H9 (cell line): Measurements from ENCODE around the gene RFT1. TPM values are rescaled to one million over a fixed set of nuclear protein-coding genes. Genes with fewer than 3 reads are reported as not detected.

Experiments
- DNase-seq: peaks from one replicate; pipeline ENCODE4 v3.0.0-alpha.2; 2017
- H2AFZ ChIP-seq: one replicate; pipeline ENCODE4 v1.6.1; 2013; ENCODE audit warnings: mild to moderate bottlenecking, low read length, control low read depth, moderate library complexity
- H2AK5ac ChIP-seq: 2 replicates; pipeline ENCODE4 v1.6.1; 2013; ENCODE audit warnings: low read length, control low read depth, mixed read lengths; ENCODE audit not compliant: insufficient read length
- H2BK120ac ChIP-seq: one replicate; pipeline ENCODE4 v1.6.1; 2013; ENCODE audit warnings: low read depth, mild to moderate bottlenecking, low read length, control low read depth, inconsistent platforms; ENCODE audit not compliant: poor library complexity, severe bottlenecking
- H2BK12ac ChIP-seq: 2 replicates; pipeline ENCODE4 v1.6.1; 2013; ENCODE audit warnings: low read length, control low read depth, mixed read lengths, low read depth; ENCODE audit not compliant: insufficient read length
- H2BK15ac ChIP-seq: 2 replicates; pipeline ENCODE4 v1.6.1; 2013; ENCODE audit warnings: low read depth, low read length, control low read depth
- H2BK20ac ChIP-seq: one replicate; pipeline ENCODE4 v1.6.1; 2013; ENCODE audit warnings: low read depth, mild to moderate bottlenecking, low read length, control low read depth, inconsistent platforms; ENCODE audit not compliant: poor library complexity, severe bottlenecking
- H2BK5ac ChIP-seq: 2 replicates; pipeline ENCODE4 v1.6.1; 2013; ENCODE audit warnings: low read length, control low read depth, mixed read lengths; ENCODE audit not compliant: insufficient read length
- H3K14ac ChIP-seq: 2 replicates; pipeline ENCODE4 v1.6.1; 2013; ENCODE audit warnings: low read length, control low read depth; ENCODE audit not compliant: insufficient read depth
- H3K18ac ChIP-seq: 2 replicates; pipeline ENCODE4 v1.6.1; 2013; ENCODE audit warnings: low read depth, mild to moderate bottlenecking, mixed read lengths, low read length, control low read depth; ENCODE audit not compliant: insufficient read length
- H3K23ac ChIP-seq: 2 replicates; pipeline ENCODE4 v1.6.1; 2013; ENCODE audit warnings: low read length, control low read depth, mixed read lengths, low read depth; ENCODE audit not compliant: insufficient read length
- H3K23me2 ChIP-seq: 2 replicates; pipeline ENCODE4 v1.6.1; 2013; ENCODE audit warnings: low read depth, mild to moderate bottlenecking, mixed read lengths, low read length, control low read depth; ENCODE audit not compliant: insufficient read length, poor library complexity, severe bottlenecking
- H3K27ac ChIP-seq: 2 replicates; pipeline ENCODE4 v1.5.1; 2013; ENCODE audit warnings: low read length, control low read depth, mixed read lengths, low read depth; ENCODE audit not compliant: insufficient read length
- H3K27me3 ChIP-seq: 2 replicates; pipeline ENCODE4 v1.6.1; 2013; ENCODE audit warnings: low read length, control low read depth, inconsistent platforms; ENCODE audit not compliant: insufficient read depth
- H3K4ac ChIP-seq: 2 replicates; pipeline ENCODE4 v1.6.1; 2013; ENCODE audit warnings: low read depth, mild to moderate bottlenecking, control low read depth, inconsistent platforms, low read length, moderate library complexity
- H3K4me1 ChIP-seq: 2 replicates; pipeline ENCODE4 v1.6.1; 2013; ENCODE audit warnings: low read length, control low read depth, inconsistent platforms; ENCODE audit not compliant: insufficient read depth
- H3K4me2 ChIP-seq: 2 replicates; pipeline ENCODE4 v1.6.1; 2013; ENCODE audit warnings: low read length, control low read depth, mixed read lengths; ENCODE audit not compliant: insufficient read length, insufficient read depth
- H3K56ac ChIP-seq: 2 replicates; pipeline ENCODE4 v1.6.1; 2013; ENCODE audit warnings: low read depth, mild to moderate bottlenecking, mixed read lengths, low read length, control low read depth; ENCODE audit not compliant: insufficient read length
- H3K79me1 ChIP-seq: 2 replicates; pipeline ENCODE4 v1.6.1; 2013; ENCODE audit warnings: low read depth, mild to moderate bottlenecking, moderate library complexity, low read length, control low read depth, inconsistent platforms; ENCODE audit not compliant: insufficient read depth, poor library complexity, severe bottlenecking
- H3K79me2 ChIP-seq: 2 replicates; pipeline ENCODE4 v1.6.1; 2013; ENCODE audit warnings: low read length, control low read depth, inconsistent platforms; ENCODE audit not compliant: insufficient read depth
- H3K9ac ChIP-seq: 2 replicates; pipeline ENCODE4 v1.6.1; 2013; ENCODE audit warnings: low read length, control low read depth, mixed read lengths; ENCODE audit not compliant: insufficient read length; ENCODE audit errors: extremely low read depth
- H3K9me3 ChIP-seq: one replicate; pipeline ENCODE4 v1.6.1; 2013; ENCODE audit warnings: low read depth, low read length, inconsistent platforms; ENCODE audit not compliant: control insufficient read depth
- H3T11ph ChIP-seq: one replicate; pipeline ENCODE4 v1.6.1; 2013; ENCODE audit warnings: mild to moderate bottlenecking, low read length, control low read depth, inconsistent platforms
- H4K20me1 ChIP-seq: one replicate; pipeline ENCODE4 v1.6.1; 2013; ENCODE audit not compliant: control insufficient read depth, insufficient read length, insufficient read depth
- H4K5ac ChIP-seq: 2 replicates; pipeline ENCODE4 v1.6.1; 2013; ENCODE audit warnings: low read depth, mild to moderate bottlenecking, mixed read lengths, low read length, control low read depth; ENCODE audit not compliant: insufficient read length
- H4K8ac ChIP-seq: replicated peaks from 2 replicates; pipeline ENCODE4 v1.6.1; 2013; ENCODE audit warnings: low read length, control low read depth, mixed read lengths, low read depth; ENCODE audit not compliant: insufficient read length
- H4K91ac ChIP-seq: 2 replicates; pipeline ENCODE4 v1.6.1; 2013; ENCODE audit warnings: low read depth, mild to moderate bottlenecking, moderate library complexity, mixed read lengths, low read length, control low read depth; ENCODE audit not compliant: insufficient read length
- H3K27ac Mint-ChIP-seq, 3 experiments: 2 replicates in 2 of 3; 3 replicates in 1 of 3; pipeline ENCODE4 v1.8.0; 2020 to 2021; ENCODE audit warnings: mixed read lengths in 3 of 3, mild to moderate bottlenecking in 1 of 3, moderate library complexity in 1 of 3
- H3K27me3 Mint-ChIP-seq: 2 replicates; pipeline ENCODE4 v1.8.0; 2021; ENCODE audit warnings: low read depth, mild to moderate bottlenecking, moderate library complexity, mixed read lengths
- H3K36me3 Mint-ChIP-seq, 3 experiments: 2 replicates in 2 of 3; 3 replicates in 1 of 3; pipeline ENCODE4 v1.8.0; 2020 to 2021; ENCODE audit warnings: low read depth in 3 of 3, mixed read lengths in 3 of 3; ENCODE audit not compliant: insufficient read depth in 1 of 3
- H3K4me1 Mint-ChIP-seq, 2 experiments: 2 replicates each; pipeline ENCODE4 v1.8.0; 2020; ENCODE audit warnings: mixed read lengths in 2 of 2
- H3K4me3 Mint-ChIP-seq, 2 experiments: 2 replicates in 1 of 2; 3 replicates in 1 of 2; pipeline ENCODE4 v1.8.0; 2020 to 2021; ENCODE audit warnings: mild to moderate bottlenecking in 2 of 2, mixed read lengths in 2 of 2, moderate library complexity in 1 of 2
- H3K9me3 Mint-ChIP-seq, 2 experiments: 2 replicates in 1 of 2; 3 replicates in 1 of 2; pipeline ENCODE4 v1.8.0; 2020; ENCODE audit warnings: mild to moderate bottlenecking in 2 of 2, mixed read lengths in 2 of 2, moderate library complexity in 1 of 2
- WGBS: extraction: QIAGEN DNeasy Blood & Tissue Kit; methylation state at CpG from one replicate; pipeline ENCODE4 v1.1.7; 2013; ENCODE audit warnings: missing lambda C conversion rate, low lambda C conversion rate, mixed read lengths; ENCODE audit not compliant: insufficient read length; ENCODE audit errors: extremely low coverage; 5-methylcytosine and 5-hydroxymethylcytosine counted together
- total RNA-seq: library from RNA; stranded (reverse); gene quantifications from 2 replicates; pipeline ENCODE4 v1.2.1, GENCODE V29; 2021
- TF ChIP-seq, protein P1 (sequence below): fragments of 200-600 bp; sonication (generic); conservative IDR thresholded peaks from 3 replicates; pipeline ENCODE4 v1.8.0; 2021; ENCODE audit warnings: antibody characterized with exemption, mild to moderate bottlenecking

Gene RFT1
- total RNA-seq, 1 experiment from 2014 or later, result 24.1 TPM

DNA sequence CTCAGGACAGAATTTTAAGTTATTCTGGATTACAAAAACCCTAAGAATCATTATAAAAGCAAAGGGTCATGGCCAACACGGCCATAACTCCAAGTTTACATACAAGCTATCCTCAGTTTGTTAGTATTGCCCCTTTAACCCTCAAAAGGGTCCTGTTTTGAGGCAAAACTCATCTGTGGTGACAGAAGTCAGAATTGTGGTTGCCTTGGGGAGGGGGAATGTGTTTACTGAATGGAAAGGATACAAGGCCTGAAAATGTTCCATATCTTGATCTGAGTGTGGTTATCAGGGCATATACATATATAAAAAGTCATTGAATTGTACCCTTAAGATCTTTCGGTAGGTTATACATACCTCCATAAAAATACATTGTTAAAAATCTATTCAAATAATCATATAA lies 86.5 kb downstream of the RFT1 start:
- no peak overlapping the region for H4K91ac ChIP-seq
- no peak overlapping the region for H2BK5ac ChIP-seq
- no peaks in the 10 kb centered on the region; the same call in 1 of the 2 replicates for H3K79me2 ChIP-seq
- H4K5ac ChIP-seq, result no peak overlapping the region
- 0 out of 5 replicates have a peak, but pooled peaks cover 0 to 4% of the 10 kb centered on the region in 2 experiments for H3K9me3 Mint-ChIP-seq
- no peak overlapping the region for H2AFZ ChIP-seq
- TF ChIP-seq, protein P1, sequence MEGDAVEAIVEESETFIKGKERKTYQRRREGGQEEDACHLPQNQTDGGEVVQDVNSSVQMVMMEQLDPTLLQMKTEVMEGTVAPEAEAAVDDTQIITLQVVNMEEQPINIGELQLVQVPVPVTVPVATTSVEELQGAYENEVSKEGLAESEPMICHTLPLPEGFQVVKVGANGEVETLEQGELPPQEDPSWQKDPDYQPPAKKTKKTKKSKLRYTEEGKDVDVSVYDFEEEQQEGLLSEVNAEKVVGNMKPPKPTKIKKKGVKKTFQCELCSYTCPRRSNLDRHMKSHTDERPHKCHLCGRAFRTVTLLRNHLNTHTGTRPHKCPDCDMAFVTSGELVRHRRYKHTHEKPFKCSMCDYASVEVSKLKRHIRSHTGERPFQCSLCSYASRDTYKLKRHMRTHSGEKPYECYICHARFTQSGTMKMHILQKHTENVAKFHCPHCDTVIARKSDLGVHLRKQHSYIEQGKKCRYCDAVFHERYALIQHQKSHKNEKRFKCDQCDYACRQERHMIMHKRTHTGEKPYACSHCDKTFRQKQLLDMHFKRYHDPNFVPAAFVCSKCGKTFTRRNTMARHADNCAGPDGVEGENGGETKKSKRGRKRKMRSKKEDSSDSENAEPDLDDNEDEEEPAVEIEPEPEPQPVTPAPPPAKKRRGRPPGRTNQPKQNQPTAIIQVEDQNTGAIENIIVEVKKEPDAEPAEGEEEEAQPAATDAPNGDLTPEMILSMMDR, result no peak
- no peaks in the 10 kb centered on the region for H3K4me1 ChIP-seq
- H3K27ac Mint-ChIP-seq, result no peak overlapping the region
- no peak overlapping the region for H2BK15ac ChIP-seq
- peaks cover 3% of the 10 kb centered on the region for H3K79me1 ChIP-seq
- H3T11ph ChIP-seq, result no peak overlapping the region
- H2BK20ac ChIP-seq, result no peak overlapping the region
- H2BK12ac ChIP-seq, result no peak overlapping the region
- H3K4me2 ChIP-seq, result no peak overlapping the region
- H3K18ac ChIP-seq, result no peak overlapping the region
- H2BK120ac ChIP-seq, result no peak overlapping the region
- H3K36me3 Mint-ChIP-seq, result peaks cover 0 to 6% (median 0%) of the 10 kb centered on the region in 3 experiments; a peak in 2 of 7 replicates
- H3K27ac ChIP-seq, result no peak overlapping the region
- WGBS, result no CpG with 5 or more reads among the region's 2 CpGs
- H3K4ac ChIP-seq, result no peak overlapping the region
- no peaks in the 10 kb centered on the region for H3K9me3 ChIP-seq
- H3K27me3 ChIP-seq, result peaks cover 3% of the 10 kb centered on the region; the same call in 1 of the 2 replicates
- no peak overlapping the region for H3K56ac ChIP-seq
- H3K23ac ChIP-seq, result no peak overlapping the region
- H3K9ac ChIP-seq, result no peak overlapping the region
- peaks cover 42% of the 10 kb centered on the region for H3K27me3 Mint-ChIP-seq
- no peak for DNase-seq
- H3K14ac ChIP-seq, result no peak overlapping the region
- H2AK5ac ChIP-seq, result no peak overlapping the region
- no peaks in the 10 kb centered on the region for H4K20me1 ChIP-seq
- no peak overlapping the region for H4K8ac ChIP-seq
- H3K4me1 Mint-ChIP-seq, result peaks cover 18% of the 10 kb centered on the region in 2 experiments
- H3K23me2 ChIP-seq, result peaks cover 11% of the 10 kb centered on the region
- H3K4me3 Mint-ChIP-seq, result no peak overlapping the region; a peak in 1 of 5 replicates
